GM21447 (cell line): ENCODE data around the gene TCOF1.

Source experiments
- ATAC-seq: cut with Tn5 transposase; IDR thresholded peaks from one replicate; pipeline ENCODE4 v1.9.1; 2021; ENCODE audit not compliant: unreplicated experiment

Gene TCOF1

GRCh38 chr5:150357326-150358260 lies at the start of gene TCOF1:
Gene TCOF1, plus strand, starts transcription at chr5:150357697. Its CDS starts 50 bp downstream, at chr5:150357747.
- peak; percentile 90 for ATAC-seq

- ATAC-seq = no peak
These were observed 48.2 kb upstream of the TCOF1 start for GRCh38 chr5:150309101-150309885.

- ATAC-seq = no peak
These were observed 47.6 kb upstream of the TCOF1 start for GRCh38 chr5:150309886-150310239.

- ATAC-seq = no peak
These were observed 47.3 kb upstream of the TCOF1 start for GRCh38 chr5:150310246-150310645.

- ATAC-seq = no peak
These were observed 46.3 kb upstream of the TCOF1 start for GRCh38 chr5:150311015-150311692.

- ATAC-seq = no peak
These were observed 45.0 kb upstream of the TCOF1 start for GRCh38 chr5:150312518-150312917.

GRCh38 chr5:150313501-150313900 lies 44.0 kb upstream of the TCOF1 start:
- no peak for ATAC-seq

GRCh38 chr5:150313921-150314716 lies 43.4 kb upstream of the TCOF1 start:
- ATAC-seq = no peak

GRCh38 chr5:150315245-150315644 lies 42.3 kb upstream of the TCOF1 start:
- no peak for ATAC-seq

- ATAC-seq = no peak
These were observed 41.2 kb upstream of the TCOF1 start for GRCh38 chr5:150316320-150316719.

- ATAC-seq = no peak
These were observed 40.2 kb upstream of the TCOF1 start for GRCh38 chr5:150317048-150318003.

- no peak for ATAC-seq
These were observed 38.6 kb upstream of the TCOF1 start for GRCh38 chr5:150318613-150319483.

- ATAC-seq = no peak
These were observed 38.1 kb upstream of the TCOF1 start for GRCh38 chr5:150319484-150319790.

GRCh38 chr5:150320044-150320613 lies 37.4 kb upstream of the TCOF1 start:
- no peak for ATAC-seq

GRCh38 chr5:150321211-150321610 lies 36.3 kb upstream of the TCOF1 start:
- no peak for ATAC-seq

- no peak for ATAC-seq
These were observed 35.7 kb upstream of the TCOF1 start for GRCh38 chr5:150321784-150322183.

GRCh38 chr5:150322202-150322601 lies 35.3 kb upstream of the TCOF1 start:
- no peak for ATAC-seq

- ATAC-seq = no peak
These were observed 34.4 kb upstream of the TCOF1 start for GRCh38 chr5:150323092-150323491.
